Measurements from ENCODE around the gene PPFIBP1. TPM values are rescaled to one million over a fixed set of nuclear protein-coding genes. Genes with fewer than 3 reads are reported as not detected.

Gene PPFIBP1
- polyA plus RNA-seq, 1 of the 3 experiments (the other 2 are of a cell fraction), result 55.0 TPM

GRCh38 chr12:27709932-27710591 is 186.1 kb downstream of the PPFIBP1 start:
- Histone ChIP-seq H3K4me1 (ENCODE audit: control insufficient read depth in 1 of 2, insufficient read depth in 2 of 2, low read depth in 1 of 2, low read length in 1 of 2) (peaks cover 4 to 7% of the 10 kb centered on the region in 2 experiments; a peak in 3 of 4 replicates), H3K36me3 (replicated peaks in 1 of 2; ENCODE audit: control insufficient read depth in 1 of 2, insufficient read depth in 2 of 2, low read length in 1 of 2) (peaks cover 0 to 10% of the 10 kb centered on the region in 2 experiments), H3K9me2 (no peaks in the 10 kb centered on the region), H3K4me3 (ENCODE audit: low read depth in 2 of 2, low read length in 1 of 2) (peak overlapping the region; percentile 91 to 98), H3K9me3 (no peaks in the 10 kb centered on the region), H3K27ac (ENCODE audit: low read depth in 2 of 2, low read length in 1 of 2) (peak overlapping the region; percentile 89), H3F3A (replicated peaks; ENCODE audit: insufficient read depth) (peaks cover 4% of the 10 kb centered on the region), H3K4me2 (peak overlapping the region; percentile 93), H2AFZ (ENCODE audit: low read depth) (peak overlapping the region; percentile 93), H4K20me1 (ENCODE audit: insufficient read depth) (peaks cover 5% of the 10 kb centered on the region), H3K79me2 (ENCODE audit: insufficient read depth) (peaks cover 43% of the 10 kb centered on the region), H3K9ac (peak overlapping the region; percentile 90), H3K27me3 (ENCODE audit: insufficient read depth) (no peaks in the 10 kb centered on the region)
- WGBS (ENCODE audit: low lambda C conversion rate), result 6% methylated on average over 24 of the region's 24 CpGs
- no peak for TF ChIP-seq MAX (IDR thresholded peaks at IDR 0.05; ENCODE audit: low read depth)
- no peak for TF ChIP-seq RCOR1 (IDR thresholded peaks at IDR 0.05; ENCODE audit: low read length)
- no peak for TF ChIP-seq MXI1 (IDR thresholded peaks at IDR 0.05; ENCODE audit: low read depth, low read length)
- no peak for TF ChIP-seq SIN3A (IDR thresholded peaks at IDR 0.05; ENCODE audit: borderline replicate concordance, low read depth, low read length)
- no peak for TF ChIP-seq FOXM1 (IDR thresholded peaks at IDR 0.05; ENCODE audit: low read depth)
- no peak for TF ChIP-seq SMC3 (IDR thresholded peaks at IDR 0.05; ENCODE audit: low read depth, low read length)
- no peak for TF ChIP-seq FOXJ3 (CRISPR knock-in tag; IDR thresholded peaks at IDR 0.05)
- TF ChIP-seq ELF1 (IDR thresholded peaks at IDR 0.05), result no peak
- no peak for TF ChIP-seq EZH2phosphoT487 (IDR thresholded peaks at IDR 0.05; ENCODE audit: borderline replicate concordance, low read depth)
- no peak for TF ChIP-seq PBX3 (IDR thresholded peaks at IDR 0.05)
- CTCF ChIA-PET, result interaction anchor here (1.0 to 1.5 kb wide), 3 partner anchors 27 to 285 kb away, joined by 3 read pairs; no protein-coding TSS in a partner anchor
- DNase-seq, result no peak
- POLR2A ChIA-PET, result no interaction called here

GRCh38 chr12:27710592-27711316 is 186.7 kb downstream of the PPFIBP1 start, which contains the start of gene MRPS35:
TSS of gene MRPS35 (plus strand) at chr12:27710832. CDS start at chr12:27710844, 12 bp downstream.
- POLR2A ChIA-PET, result no interaction called here
- WGBS (ENCODE audit: low lambda C conversion rate), result 1% methylated on average over 19 of the region's 46 CpGs
- peaks cover 50% of the 10 kb centered on the region for H3K79me2 ChIP-seq (ENCODE audit: insufficient read depth)
- TF ChIP-seq TEAD4 (IDR thresholded peaks at IDR 0.05; ENCODE audit: borderline replicate concordance, insufficient read depth) (no peak), GABPA (IDR thresholded peaks at IDR 0.05; ENCODE audit: low read depth) (no peak), RXRA (IDR thresholded peaks at IDR 0.05; ENCODE audit: borderline replicate concordance, low read depth) (no peak), NRF1 (IDR thresholded peaks at IDR 0.05; ENCODE audit: low read depth, low read length) (peak; percentile 68), CHD2 (IDR thresholded peaks at IDR 0.05; ENCODE audit: low read length, partially characterized antibody) (peak; percentile 79), POLR2AphosphoS5 (IDR thresholded peaks at IDR 0.05; ENCODE audit: low read depth, low read length) (peak; percentile 93), ELF1 (IDR thresholded peaks at IDR 0.05) (peak; percentile 39; the same call in 1 of the 2 replicates), TAF1 (IDR thresholded peaks at IDR 0.05; ENCODE audit: borderline replicate concordance, low read depth, low read length) (peak; percentile 97), GATA2 (CRISPR knock-in tag; IDR thresholded peaks at IDR 0.05) (no peak), MAX (IDR thresholded peaks at IDR 0.05; ENCODE audit: low read depth) (peak; percentile 97), YY1 (IDR thresholded peaks at IDR 0.05; ENCODE audit: low read depth) (peak; percentile 99), SIN3A (IDR thresholded peaks at IDR 0.05; ENCODE audit: borderline replicate concordance, low read depth, low read length) (peak; percentile 97), RAD21 (IDR thresholded peaks at IDR 0.05; ENCODE audit: low read length) (no peak)
- TF ChIP-seq, protein P1, sequence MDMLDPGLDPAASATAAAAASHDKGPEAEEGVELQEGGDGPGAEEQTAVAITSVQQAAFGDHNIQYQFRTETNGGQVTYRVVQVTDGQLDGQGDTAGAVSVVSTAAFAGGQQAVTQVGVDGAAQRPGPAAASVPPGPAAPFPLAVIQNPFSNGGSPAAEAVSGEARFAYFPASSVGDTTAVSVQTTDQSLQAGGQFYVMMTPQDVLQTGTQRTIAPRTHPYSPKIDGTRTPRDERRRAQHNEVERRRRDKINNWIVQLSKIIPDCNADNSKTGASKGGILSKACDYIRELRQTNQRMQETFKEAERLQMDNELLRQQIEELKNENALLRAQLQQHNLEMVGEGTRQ (IDR thresholded peaks at IDR 0.05; ENCODE audit: borderline replicate concordance, low read depth, low read length), result no peak

More at GRCh38 chr12:27710592-27711316, 186.7 kb downstream of the PPFIBP1 start, which contains the start of gene MRPS35:
- peak within 1 kb of the TSS; percentile 91 to 98 for H3K4me3 ChIP-seq (ENCODE audit: low read depth in 2 of 2, low read length in 1 of 2)
- H2AFZ ChIP-seq (ENCODE audit: low read depth), result peak within 1 kb of the TSS; percentile 93
- no peaks in the 10 kb centered on the region for H3K9me2 ChIP-seq
- H3F3A ChIP-seq (replicated peaks; ENCODE audit: insufficient read depth), result peaks cover 4% of the 10 kb centered on the region
- peak within 1 kb of the TSS; percentile 93 for H3K4me2 ChIP-seq
- peak; percentile 91 for DNase-seq
- H3K27ac ChIP-seq (ENCODE audit: low read depth in 2 of 2, low read length in 1 of 2), result peak within 1 kb of the TSS; percentile 89
- CTCF ChIA-PET, result interaction anchor here (1.0 to 1.5 kb wide), 2 partner anchors 58 to 286 kb away, joined by 3 read pairs; no protein-coding TSS in a partner anchor
- peak within 1 kb of the TSS; percentile 90 for H3K9ac ChIP-seq
- no peaks in the 10 kb centered on the region for H3K9me3 ChIP-seq
- peaks cover 4 to 7% of the 10 kb centered on the region in 2 experiments; a peak in 3 of 4 replicates for H3K4me1 ChIP-seq (ENCODE audit: control insufficient read depth in 1 of 2, insufficient read depth in 2 of 2, low read depth in 1 of 2, low read length in 1 of 2)
- no peaks in the 10 kb centered on the region for H3K27me3 ChIP-seq (ENCODE audit: insufficient read depth)
- peaks cover 2 to 11% of the 10 kb centered on the region in 2 experiments for H3K36me3 ChIP-seq (replicated peaks in 1 of 2; ENCODE audit: control insufficient read depth in 1 of 2, insufficient read depth in 2 of 2, low read length in 1 of 2)
- peaks cover 5% of the 10 kb centered on the region for H4K20me1 ChIP-seq (ENCODE audit: insufficient read depth)

All from SK-N-SH (cell line).